CD14-positive monocyte (primary cell): ENCODE data around the gene NRXN3. TPM values are rescaled to one million over a fixed set of nuclear protein-coding genes. Genes with fewer than 3 reads are reported as not detected.

ENCODE experiments used
- DNase-seq, 3 donors: peaks; one replicate each; pipeline ENCODE4 v3.0.0-alpha.2; 2011 to 2022
- H2AFZ ChIP-seq: 2 replicates; pipeline ENCODE4 v1.6.0; 2012; ENCODE audit warnings: mild to moderate bottlenecking, low read depth, low read length, inconsistent platforms; ENCODE audit not compliant: insufficient read depth, poor library complexity, severe bottlenecking
- H3K27ac ChIP-seq, 2 donors: 1 replicate in 1 of 2; 2 replicates in 1 of 2; pipeline ENCODE4 v1.5.1; 2012 to 2013; ENCODE audit warnings: low read length in 2 of 2, control low read depth in 1 of 2, inconsistent platforms in 1 of 2, low read depth in 1 of 2, mild to moderate bottlenecking in 1 of 2
- H3K27me3 ChIP-seq, 2 donors: one replicate each; pipeline versions ENCODE4 v1.6.0 to v1.6.1; 2011 to 2013; ENCODE audit warnings: low read length in 2 of 2; ENCODE audit not compliant: control insufficient read depth in 2 of 2, insufficient read depth in 2 of 2
- H3K36me3 ChIP-seq, 2 donors: replicated peaks in 1 of 2; 1 replicate in 1 of 2; 2 replicates in 1 of 2; pipeline versions ENCODE4 v1.5.1 to v1.6.1; 2012 to 2013; ENCODE audit warnings: low read length in 2 of 2, control low read depth in 1 of 2, inconsistent platforms in 1 of 2, mild to moderate bottlenecking in 1 of 2; ENCODE audit not compliant: insufficient read depth in 2 of 2, control insufficient read depth in 1 of 2
- H3K4me1 ChIP-seq, 2 donors: 1 replicate in 1 of 2; 2 replicates in 1 of 2; pipeline versions ENCODE4 v1.5.1 to v1.6.1; 2012 to 2013; ENCODE audit warnings: low read length in 2 of 2, control low read depth in 1 of 2, inconsistent platforms in 1 of 2, mild to moderate bottlenecking in 1 of 2, moderate library complexity in 1 of 2; ENCODE audit not compliant: insufficient read depth in 2 of 2, control insufficient read depth in 1 of 2
- H3K4me2 ChIP-seq: replicated peaks from 2 replicates; pipeline ENCODE3; 2012; ENCODE audit warnings: low read length, moderate library complexity, mild to moderate bottlenecking; ENCODE audit not compliant: poor library complexity, severe bottlenecking; ENCODE audit errors: extremely low read depth
- H3K4me3 ChIP-seq, 3 experiments: fragments of 200-600 bp in 1 of 3; sonication (generic) in 1 of 3; replicated peaks in 1 of 3; 1 replicate in 2 of 3; 2 replicates in 1 of 3; pipeline ENCODE4 v1.5.1; 2011 to 2013; ENCODE audit warnings: low read length in 3 of 3, mild to moderate bottlenecking in 3 of 3, control low read depth in 2 of 3, low read depth in 2 of 3, inconsistent platforms in 1 of 3, moderate library complexity in 1 of 3
- H3K79me2 ChIP-seq: 2 replicates; pipeline ENCODE4 v1.6.0; 2012; ENCODE audit warnings: mild to moderate bottlenecking, control low read depth, inconsistent platforms, low read length, moderate library complexity; ENCODE audit not compliant: insufficient read depth
- H3K9ac ChIP-seq: 2 replicates; pipeline ENCODE4 v1.6.0; 2017; ENCODE audit warnings: low read length, mild to moderate bottlenecking; ENCODE audit not compliant: insufficient read depth, poor library complexity, severe bottlenecking
- H3K9me3 ChIP-seq, 2 donors: replicated peaks in 1 of 2; 1 replicate in 1 of 2; 2 replicates in 1 of 2; pipeline versions ENCODE4 v1.5.1 to v1.6.1; 2012 to 2013; ENCODE audit warnings: low read length in 2 of 2, control low read depth in 1 of 2; ENCODE audit not compliant: control insufficient read depth in 1 of 2, insufficient read depth in 1 of 2
- H4K20me1 ChIP-seq: 2 replicates; pipeline ENCODE4 v1.6.0; 2012; ENCODE audit warnings: mild to moderate bottlenecking, low read length, control low read depth, moderate library complexity; ENCODE audit not compliant: insufficient read depth
- H3K27ac Mint-ChIP-seq, 7 donors: one replicate each; pipeline ENCODE4 v1.8.0; 2020; ENCODE audit warnings: mild to moderate bottlenecking in 7 of 7, mixed read lengths in 7 of 7, moderate library complexity in 6 of 7, inconsistent platforms in 2 of 7
- H3K27me3 Mint-ChIP-seq, 3 donors: one replicate each; pipeline ENCODE4 v1.8.0; 2021 to 2022; ENCODE audit warnings: low read depth in 3 of 3, mild to moderate bottlenecking in 3 of 3, mixed read lengths in 3 of 3, moderate library complexity in 3 of 3, inconsistent platforms in 1 of 3
- H3K36me3 Mint-ChIP-seq, 2 donors: one replicate each; pipeline ENCODE4 v1.8.0; 2020; ENCODE audit warnings: mixed read lengths in 2 of 2, inconsistent platforms in 1 of 2, mild to moderate bottlenecking in 1 of 2
- H3K4me1 Mint-ChIP-seq: one replicate; pipeline ENCODE4 v1.8.0; 2020; ENCODE audit warnings: mild to moderate bottlenecking, mixed read lengths
- H3K4me3 Mint-ChIP-seq, 2 donors: one replicate each; pipeline ENCODE4 v1.8.0; 2020; ENCODE audit warnings: mild to moderate bottlenecking in 2 of 2, mixed read lengths in 2 of 2, moderate library complexity in 1 of 2
- H3K9me3 Mint-ChIP-seq, 7 donors: one replicate each; pipeline ENCODE4 v1.8.0; 2020 to 2022; ENCODE audit warnings: mixed read lengths in 7 of 7, mild to moderate bottlenecking in 6 of 7, moderate library complexity in 6 of 7, inconsistent platforms in 2 of 7
- WGBS: methylation state at CpG from one replicate; pipeline ENCODE4 v1.1.5; 2013; ENCODE audit warnings: missing lambda C conversion rate; ENCODE audit not compliant: insufficient coverage; 5-methylcytosine and 5-hydroxymethylcytosine counted together
- intact Hi-C, 2 donors: fragments of 100-400 bp; cut with micrococcal nuclease; formaldehyde crosslinking; loops; one replicate each; pipeline versions ENCODE4 v1.15.0 to v1.15.1; 2023
- polyA plus RNA-seq, 3 donors: library from polyadenylated mRNA; depleted of rRNA in 1 of 3; unstranded in 2 of 3; stranded (reverse) in 1 of 3; fragments of 300-500 nt in 2 of 3; fragments of >200 nt in 1 of 3; fragmentation: Illumina TruSeq in 2 of 3; gene quantifications; 1 replicate in 2 of 3; 2 replicates in 1 of 3; pipeline ENCODE4 v1.2.3, GENCODE V29; 2012 to 2021
- TF ChIP-seq, protein P1 (sequence below): fragments of 200-600 bp; IDR thresholded peaks from one replicate; pipeline ENCODE4 v1.8.0; 2022; ENCODE audit warnings: antibody characterized with exemption, mild to moderate bottlenecking

NRXN3 gene
- polyA plus RNA-seq, 3 donors = not detected

- Mint-ChIP-seq H3K27ac (no peak overlapping the region), H3K4me3 (no peak overlapping the region)
- 100% methylated on average over 2 of the region's 5 CpGs for WGBS
These were observed 62.2 kb downstream of the NRXN3 start for GRCh38 chr14:78232231-78233000.

DNA sequence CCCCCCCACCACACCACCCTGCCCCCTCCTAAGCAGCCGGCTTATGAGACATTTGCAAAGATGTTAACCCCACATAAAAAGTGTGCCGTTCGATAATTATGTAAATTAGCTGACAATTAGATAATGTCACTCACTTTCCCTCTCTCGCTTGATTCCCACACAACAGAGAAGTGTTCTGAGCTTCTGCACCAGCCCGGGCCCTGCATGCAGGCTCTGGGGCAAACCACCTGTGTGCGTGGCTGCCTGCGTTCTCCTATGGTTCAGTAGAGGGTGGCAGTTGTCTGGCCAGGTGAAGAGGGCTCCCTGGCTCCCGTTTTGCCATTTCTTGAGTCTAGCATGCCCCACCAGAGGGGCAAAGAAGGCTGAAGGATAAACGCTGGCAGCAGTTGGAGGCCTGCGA is 68.0 kb downstream of the NRXN3 start:
- peaks cover 0 to 5% (median 3%) of the 10 kb centered on the region in 7 donors for H3K9me3 Mint-ChIP-seq
- H3K4me3 ChIP-seq = no peak overlapping the region
- no peak overlapping the region for H3K4me2 ChIP-seq
- no peaks in the 10 kb centered on the region for H3K27me3 ChIP-seq
- intact Hi-C loops = no loop called here
- H3K4me1 ChIP-seq = no peaks in the 10 kb centered on the region
- WGBS = 96% methylated on average over 8 of the region's 10 CpGs
- peaks cover 3% of the 10 kb centered on the region for H3K4me1 Mint-ChIP-seq
- peaks cover 0 to 1% (median 0%) of the 10 kb centered on the region in 3 donors for H3K27me3 Mint-ChIP-seq
- H3K27ac Mint-ChIP-seq = no peak overlapping the region
- H3K36me3 ChIP-seq = no peaks in the 10 kb centered on the region
- no peaks in the 10 kb centered on the region for H3K9me3 ChIP-seq
- no peaks in the 10 kb centered on the region for H3K36me3 Mint-ChIP-seq
- no peaks in the 10 kb centered on the region for H3K79me2 ChIP-seq
- no peak for DNase-seq
- TF ChIP-seq, protein P1, sequence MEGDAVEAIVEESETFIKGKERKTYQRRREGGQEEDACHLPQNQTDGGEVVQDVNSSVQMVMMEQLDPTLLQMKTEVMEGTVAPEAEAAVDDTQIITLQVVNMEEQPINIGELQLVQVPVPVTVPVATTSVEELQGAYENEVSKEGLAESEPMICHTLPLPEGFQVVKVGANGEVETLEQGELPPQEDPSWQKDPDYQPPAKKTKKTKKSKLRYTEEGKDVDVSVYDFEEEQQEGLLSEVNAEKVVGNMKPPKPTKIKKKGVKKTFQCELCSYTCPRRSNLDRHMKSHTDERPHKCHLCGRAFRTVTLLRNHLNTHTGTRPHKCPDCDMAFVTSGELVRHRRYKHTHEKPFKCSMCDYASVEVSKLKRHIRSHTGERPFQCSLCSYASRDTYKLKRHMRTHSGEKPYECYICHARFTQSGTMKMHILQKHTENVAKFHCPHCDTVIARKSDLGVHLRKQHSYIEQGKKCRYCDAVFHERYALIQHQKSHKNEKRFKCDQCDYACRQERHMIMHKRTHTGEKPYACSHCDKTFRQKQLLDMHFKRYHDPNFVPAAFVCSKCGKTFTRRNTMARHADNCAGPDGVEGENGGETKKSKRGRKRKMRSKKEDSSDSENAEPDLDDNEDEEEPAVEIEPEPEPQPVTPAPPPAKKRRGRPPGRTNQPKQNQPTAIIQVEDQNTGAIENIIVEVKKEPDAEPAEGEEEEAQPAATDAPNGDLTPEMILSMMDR = no peak
- no peak overlapping the region for H2AFZ ChIP-seq
- H3K27ac ChIP-seq = no peak overlapping the region
- no peaks in the 10 kb centered on the region for H4K20me1 ChIP-seq
- no peak overlapping the region for H3K9ac ChIP-seq
- no peak overlapping the region for H3K4me3 Mint-ChIP-seq

More at GRCh38 chr14:78232231-78233000, 62.2 kb downstream of the NRXN3 start:
- H3K4me2 ChIP-seq = no peak overlapping the region
- H3K4me3 ChIP-seq = no peak overlapping the region
- intact Hi-C loops = no loop called here
- no peak overlapping the region for H3K9ac ChIP-seq
- H4K20me1 ChIP-seq = no peaks in the 10 kb centered on the region
- no peaks in the 10 kb centered on the region for H3K4me1 ChIP-seq
- no peaks in the 10 kb centered on the region for H3K9me3 ChIP-seq
- no peaks in the 10 kb centered on the region for H3K79me2 ChIP-seq
- no peaks in the 10 kb centered on the region for H3K36me3 Mint-ChIP-seq
- no peaks in the 10 kb centered on the region for H3K36me3 ChIP-seq
- H2AFZ ChIP-seq = no peak overlapping the region
- peaks cover 0 to 9% (median 3%) of the 10 kb centered on the region in 7 donors for H3K9me3 Mint-ChIP-seq
- H3K27ac ChIP-seq = no peak overlapping the region
- no peaks in the 10 kb centered on the region for H3K27me3 ChIP-seq
- no peak for DNase-seq
- TF ChIP-seq, protein P1 = no peak
- peaks cover 3% of the 10 kb centered on the region for H3K4me1 Mint-ChIP-seq
- H3K27me3 Mint-ChIP-seq = peaks cover 0 to 13% (median 13%) of the 10 kb centered on the region in 3 donors
